Measurements from ENCODE around the gene ARHGEF40. TPM values are rescaled to one million over a fixed set of nuclear protein-coding genes. Genes with fewer than 3 reads are reported as not detected.

The ARHGEF40 gene
- total RNA-seq, 2 experiments from 2014 or later = 1.2 to 1.3 TPM

DNA sequence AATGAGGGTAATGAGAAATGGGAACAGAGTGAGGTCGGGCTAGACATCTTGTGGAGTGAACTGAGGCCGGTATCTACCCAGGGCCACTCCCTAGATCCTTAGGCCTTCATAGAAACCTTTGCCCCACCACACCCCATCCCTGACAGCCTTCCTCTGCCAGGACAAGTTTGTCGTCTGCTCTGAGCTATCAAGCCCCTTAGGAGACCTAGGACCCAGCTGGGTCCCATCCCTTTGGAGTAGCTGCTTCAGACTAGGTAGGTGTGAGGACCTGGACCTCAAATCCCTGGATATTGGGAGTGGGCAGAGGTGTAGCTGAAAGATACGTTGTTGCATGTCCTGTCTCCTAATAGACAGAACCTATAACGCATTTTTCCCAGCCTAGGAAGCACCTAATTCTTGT, 30.8 kb downstream of the ARHGEF40 start, which contains the start of gene TMEM253:
TMEM253 (plus strand) TSS at position 136 of the 400 bp plus-strand sequence. CDS start 278 bp downstream, outside the sequence.
- Mint-ChIP-seq H3K27me3 (no peaks in the 10 kb centered on the region), H3K27ac (peak within 1 kb of the TSS; percentile 83)
- CTCF ChIA-PET = interaction anchor here (0.7 to 2.1 kb wide), 5 partner anchors 9 to 130 kb away, joined by 3 to 10 read pairs (median 3); no protein-coding TSS in a partner anchor

DNA sequence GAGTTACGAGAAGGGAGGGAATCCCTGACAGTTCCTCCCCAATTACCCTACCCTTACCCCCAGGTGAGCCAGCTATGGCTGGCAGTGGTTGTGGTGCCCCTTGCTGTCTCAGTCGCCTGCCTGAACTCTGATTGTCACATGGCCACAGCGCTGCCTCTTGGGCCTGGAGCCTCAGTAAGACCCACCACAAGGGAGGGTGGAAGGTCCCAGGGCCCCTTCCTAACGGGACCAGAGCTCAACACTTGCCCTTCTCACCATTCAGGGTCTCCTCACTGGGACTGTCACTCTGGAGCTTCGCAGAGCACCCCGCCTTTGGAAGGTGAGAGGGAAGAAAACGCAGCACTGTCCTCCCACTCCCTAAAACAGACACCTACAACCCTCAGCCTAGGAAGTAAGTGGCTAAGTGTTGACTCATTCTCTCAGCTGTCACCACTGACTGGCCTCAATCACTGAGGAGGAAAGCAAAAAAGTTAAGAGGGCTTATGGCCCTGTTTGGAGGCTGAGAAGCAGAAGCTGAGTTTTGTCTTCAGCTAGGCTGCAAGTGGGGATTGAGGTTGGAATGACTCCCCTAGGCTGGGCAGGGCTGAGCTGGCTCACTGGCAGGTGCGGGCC, 31.8 kb downstream of the ARHGEF40 start:
- no peak for DNase-seq
- TF ChIP-seq, protein P1, sequence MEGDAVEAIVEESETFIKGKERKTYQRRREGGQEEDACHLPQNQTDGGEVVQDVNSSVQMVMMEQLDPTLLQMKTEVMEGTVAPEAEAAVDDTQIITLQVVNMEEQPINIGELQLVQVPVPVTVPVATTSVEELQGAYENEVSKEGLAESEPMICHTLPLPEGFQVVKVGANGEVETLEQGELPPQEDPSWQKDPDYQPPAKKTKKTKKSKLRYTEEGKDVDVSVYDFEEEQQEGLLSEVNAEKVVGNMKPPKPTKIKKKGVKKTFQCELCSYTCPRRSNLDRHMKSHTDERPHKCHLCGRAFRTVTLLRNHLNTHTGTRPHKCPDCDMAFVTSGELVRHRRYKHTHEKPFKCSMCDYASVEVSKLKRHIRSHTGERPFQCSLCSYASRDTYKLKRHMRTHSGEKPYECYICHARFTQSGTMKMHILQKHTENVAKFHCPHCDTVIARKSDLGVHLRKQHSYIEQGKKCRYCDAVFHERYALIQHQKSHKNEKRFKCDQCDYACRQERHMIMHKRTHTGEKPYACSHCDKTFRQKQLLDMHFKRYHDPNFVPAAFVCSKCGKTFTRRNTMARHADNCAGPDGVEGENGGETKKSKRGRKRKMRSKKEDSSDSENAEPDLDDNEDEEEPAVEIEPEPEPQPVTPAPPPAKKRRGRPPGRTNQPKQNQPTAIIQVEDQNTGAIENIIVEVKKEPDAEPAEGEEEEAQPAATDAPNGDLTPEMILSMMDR (IDR thresholded peaks at IDR 0.05) = no peak
- H3K4me3 Mint-ChIP-seq = no peak overlapping the region
- intact Hi-C loops (cut with DNase I, micrococcal nuclease) = loop anchor here (2.0 to 10.0 kb wide), 4 partner anchors 111 to 407 kb away; partner anchors contain the start of gene HNRNPC (in 1 of the 2)
- ATAC-seq (ENCODE audit: poor library complexity) = no peak
- Histone ChIP-seq H3K27me3 (ENCODE audit: control insufficient read depth in 1 of 2, insufficient read depth in 2 of 2, low read length in 2 of 2) (no peaks in the 10 kb centered on the region), H3K36me3 (ENCODE audit: insufficient read depth, low read length) (no peaks in the 10 kb centered on the region), H3K9me3 (ENCODE audit: control insufficient read depth in 1 of 2, insufficient read depth in 1 of 2, low read length in 2 of 2) (no peaks in the 10 kb centered on the region), H3K4me3 (ENCODE audit: low read length) (no peak overlapping the region), H3K4me1 (ENCODE audit: insufficient read depth, low read length) (peaks cover 37% of the 10 kb centered on the region), H3K27ac (ENCODE audit: low read depth in 1 of 2, low read length in 2 of 2) (no peak overlapping the region)
- H3K27ac Mint-ChIP-seq = peak overlapping the region; percentile 42
- H3K9me3 Mint-ChIP-seq = no peaks in the 10 kb centered on the region
- no peaks in the 10 kb centered on the region for H3K27me3 Mint-ChIP-seq
- peaks cover 47% of the 10 kb centered on the region for H3K4me1 Mint-ChIP-seq (ENCODE audit: low read depth)
- POLR2A ChIA-PET = no interaction called here
- H3K36me3 Mint-ChIP-seq (ENCODE audit: low read depth) = no peaks in the 10 kb centered on the region
- CTCF ChIA-PET = interaction anchor here (0.7 to 5.9 kb wide), 6 partner anchors 10 to 131 kb away, joined by 3 to 94 read pairs (median 4); no protein-coding TSS in a partner anchor

More for the DNA sequence above, 30.8 kb downstream of the ARHGEF40 start, which contains the start of gene TMEM253:
- no peaks in the 10 kb centered on the region for H3K36me3 ChIP-seq (ENCODE audit: insufficient read depth, low read length)
- Mint-ChIP-seq H3K4me3 (peak within 1 kb of the TSS; percentile 90), H3K36me3 (ENCODE audit: low read depth) (no peaks in the 10 kb centered on the region), H3K4me1 (ENCODE audit: low read depth) (peaks cover 50% of the 10 kb centered on the region), H3K9me3 (no peaks in the 10 kb centered on the region)
- intact Hi-C loops (cut with DNase I, micrococcal nuclease) = loop anchor here (5.0 to 10.0 kb wide), 3 partner anchors 166 to 406 kb away; partner anchors contain the start of gene HNRNPC (in 1 of the 2)
- ATAC-seq (ENCODE audit: poor library complexity) (no peak), DNase-seq (no peak)
- H3K4me1 ChIP-seq (ENCODE audit: insufficient read depth, low read length) = peaks cover 37% of the 10 kb centered on the region
- no peaks in the 10 kb centered on the region for H3K27me3 ChIP-seq (ENCODE audit: control insufficient read depth in 1 of 2, insufficient read depth in 2 of 2, low read length in 2 of 2)
- no peak within 1 kb of the TSS for H3K27ac ChIP-seq (ENCODE audit: low read depth in 1 of 2, low read length in 2 of 2)
- TF ChIP-seq, protein P1 (IDR thresholded peaks at IDR 0.05) = no peak
- POLR2A ChIA-PET = no interaction called here
- no peak within 1 kb of the TSS for H3K4me3 ChIP-seq (ENCODE audit: low read length)
- no peaks in the 10 kb centered on the region for H3K9me3 ChIP-seq (ENCODE audit: control insufficient read depth in 1 of 2, insufficient read depth in 1 of 2, low read length in 2 of 2)

DNA sequence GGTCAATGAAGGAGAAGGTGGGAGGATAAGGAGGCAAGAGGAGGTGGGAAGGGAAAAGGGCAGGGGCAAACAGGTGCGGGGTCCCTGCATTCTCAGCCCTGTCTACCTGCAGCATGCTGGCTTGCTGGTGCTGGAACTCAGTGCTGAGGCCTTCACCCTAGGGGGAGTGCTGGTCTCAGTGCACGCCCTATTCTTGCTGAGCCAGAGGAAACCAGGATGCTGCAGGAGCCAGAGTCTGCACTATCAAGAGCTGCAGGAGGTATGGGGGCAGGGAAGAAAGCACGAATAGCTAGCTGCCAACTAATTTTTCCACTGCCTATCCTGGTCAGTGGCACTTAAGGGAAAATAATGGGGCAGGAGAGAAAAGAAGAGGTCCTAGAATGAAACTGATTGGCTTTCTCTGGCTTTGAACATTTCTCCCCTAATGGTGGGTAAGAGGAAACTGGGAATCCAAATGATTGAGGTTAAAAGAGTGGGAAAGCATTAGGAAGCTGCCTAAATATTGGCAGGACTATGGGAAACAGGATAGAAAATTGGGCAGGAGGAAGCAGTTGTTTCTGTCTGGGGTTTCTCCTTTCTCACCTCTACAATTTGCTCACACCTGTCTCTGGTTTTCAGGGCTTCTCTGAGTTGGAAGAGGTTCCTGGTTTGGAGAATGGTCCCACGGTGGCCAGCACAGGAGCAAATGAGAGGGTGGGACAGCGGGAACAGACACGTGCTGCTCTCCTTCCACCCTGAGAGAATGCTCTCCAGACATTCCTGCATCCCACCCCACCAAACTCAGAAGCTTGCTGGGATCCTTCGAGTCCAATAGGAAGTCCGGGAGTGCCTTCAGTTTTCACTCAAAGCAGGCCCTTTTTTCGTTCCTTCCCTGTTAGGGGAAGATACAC, 32.7 kb downstream of the ARHGEF40 start:
- H3K9me3 ChIP-seq (ENCODE audit: control insufficient read depth in 1 of 2, insufficient read depth in 1 of 2, low read length in 2 of 2) = no peaks in the 10 kb centered on the region
- no peaks in the 10 kb centered on the region for H3K36me3 ChIP-seq (ENCODE audit: insufficient read depth, low read length)
- Mint-ChIP-seq H3K36me3 (ENCODE audit: low read depth) (no peaks in the 10 kb centered on the region), H3K27me3 (no peaks in the 10 kb centered on the region), H3K4me1 (ENCODE audit: low read depth) (peaks cover 42% of the 10 kb centered on the region), H3K4me3 (peak overlapping the region; percentile 86), H3K27ac (peak overlapping the region; percentile 85), H3K9me3 (no peaks in the 10 kb centered on the region)
- H3K4me1 ChIP-seq (ENCODE audit: insufficient read depth, low read length) = peaks cover 29% of the 10 kb centered on the region
- no peak overlapping the region for H3K27ac ChIP-seq (ENCODE audit: low read depth in 1 of 2, low read length in 2 of 2)
- ChIA-PET POLR2A (interaction anchor here (0.6 to 3.4 kb wide), 8 partner anchors 9 to 88 kb away, joined by 3 to 52 read pairs (median 18); partner anchors contain the start of gene ARHGEF40), CTCF (interaction anchor here (0.7 to 6.8 kb wide), 15 partner anchors 8 to 142 kb away, joined by 3 to 116 read pairs (median 10); partner anchors contain the start of genes ARHGEF40 and NDRG2)
- no peaks in the 10 kb centered on the region for H3K27me3 ChIP-seq (ENCODE audit: control insufficient read depth in 1 of 2, insufficient read depth in 2 of 2, low read length in 2 of 2)
- intact Hi-C loops (cut with DNase I, micrococcal nuclease) = loop anchor here (2.0 to 10.0 kb wide), 4 partner anchors 112 to 408 kb away; partner anchors contain the start of gene HNRNPC (in 1 of the 2)
- no peak for ATAC-seq (ENCODE audit: poor library complexity)
- no peak for DNase-seq
- TF ChIP-seq, protein P1 (IDR thresholded peaks at IDR 0.05) = no peak
- peak overlapping the region; percentile 78 for H3K4me3 ChIP-seq (ENCODE audit: low read length)
